NB4 (cell line): Measurements from ENCODE around the gene SRRM2.

Source experiments
- MYC ChIP-seq: IDR thresholded peaks from 2 replicates; pipeline ENCODE4 v1.6.1; 2011; ENCODE audit warnings: low read depth, low read length
- POLR2A ChIP-seq: IDR thresholded peaks from 2 replicates; pipeline ENCODE4 v1.6.1; 2011; ENCODE audit warnings: mild to moderate bottlenecking; ENCODE audit not compliant: insufficient read length; ENCODE audit errors: extremely low read depth
- TF ChIP-seq, protein P1 (sequence below): IDR thresholded peaks from one replicate; pipeline ENCODE4 v1.5.1; 2012; ENCODE audit warnings: low read depth, low read length
- TF ChIP-seq, protein P2 (sequence below): IDR thresholded peaks from 2 replicates; pipeline ENCODE4 v1.6.1; 2011; ENCODE audit warnings: low read depth, low read length

DNA sequence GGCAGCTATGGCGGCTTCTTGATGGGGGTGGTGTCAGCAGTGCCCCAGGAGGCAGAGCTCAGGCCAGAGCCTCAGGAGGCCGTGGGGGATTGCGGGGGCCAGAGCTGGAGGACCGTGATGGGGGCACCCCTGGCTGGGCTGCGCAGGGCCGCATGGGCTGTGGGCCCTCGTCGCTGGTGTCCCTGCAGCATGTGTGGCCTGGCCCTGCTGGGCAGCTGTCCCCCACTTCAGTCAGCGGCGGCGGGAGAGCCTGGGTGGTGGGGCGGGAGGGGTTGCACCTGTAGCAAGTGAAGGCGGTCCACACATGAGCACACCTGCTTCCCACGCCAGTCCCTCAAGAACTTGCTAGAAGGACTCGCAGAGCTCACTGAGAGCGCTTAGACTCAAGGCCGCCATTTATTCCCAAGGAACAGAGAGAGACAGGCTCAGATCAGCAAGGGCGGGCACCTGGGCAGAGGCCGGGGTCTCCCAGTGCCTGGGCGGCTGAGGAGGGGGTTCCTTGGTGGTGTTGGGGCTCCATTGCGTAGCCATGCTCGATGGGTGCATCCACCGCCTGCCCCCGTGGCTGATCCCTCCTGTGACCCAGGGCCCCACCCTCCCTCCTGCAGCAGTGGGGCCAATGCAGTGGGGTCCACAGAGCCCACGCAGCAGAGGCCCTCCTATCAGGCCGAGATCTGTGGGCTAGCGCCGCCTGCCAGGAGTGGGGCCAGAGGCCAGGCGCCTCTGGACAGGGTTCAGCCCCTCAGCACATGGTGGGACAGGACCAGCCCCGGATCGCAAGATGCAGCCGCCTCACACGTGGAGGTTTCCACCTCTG lies 48.1 kb upstream of the SRRM2 start:
- TF ChIP-seq POLR2A: no peak
- TF ChIP-seq, protein P1, sequence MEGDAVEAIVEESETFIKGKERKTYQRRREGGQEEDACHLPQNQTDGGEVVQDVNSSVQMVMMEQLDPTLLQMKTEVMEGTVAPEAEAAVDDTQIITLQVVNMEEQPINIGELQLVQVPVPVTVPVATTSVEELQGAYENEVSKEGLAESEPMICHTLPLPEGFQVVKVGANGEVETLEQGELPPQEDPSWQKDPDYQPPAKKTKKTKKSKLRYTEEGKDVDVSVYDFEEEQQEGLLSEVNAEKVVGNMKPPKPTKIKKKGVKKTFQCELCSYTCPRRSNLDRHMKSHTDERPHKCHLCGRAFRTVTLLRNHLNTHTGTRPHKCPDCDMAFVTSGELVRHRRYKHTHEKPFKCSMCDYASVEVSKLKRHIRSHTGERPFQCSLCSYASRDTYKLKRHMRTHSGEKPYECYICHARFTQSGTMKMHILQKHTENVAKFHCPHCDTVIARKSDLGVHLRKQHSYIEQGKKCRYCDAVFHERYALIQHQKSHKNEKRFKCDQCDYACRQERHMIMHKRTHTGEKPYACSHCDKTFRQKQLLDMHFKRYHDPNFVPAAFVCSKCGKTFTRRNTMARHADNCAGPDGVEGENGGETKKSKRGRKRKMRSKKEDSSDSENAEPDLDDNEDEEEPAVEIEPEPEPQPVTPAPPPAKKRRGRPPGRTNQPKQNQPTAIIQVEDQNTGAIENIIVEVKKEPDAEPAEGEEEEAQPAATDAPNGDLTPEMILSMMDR: no peak
- TF ChIP-seq, protein P2, sequence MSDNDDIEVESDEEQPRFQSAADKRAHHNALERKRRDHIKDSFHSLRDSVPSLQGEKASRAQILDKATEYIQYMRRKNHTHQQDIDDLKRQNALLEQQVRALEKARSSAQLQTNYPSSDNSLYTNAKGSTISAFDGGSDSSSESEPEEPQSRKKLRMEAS: no peak
- no peak for TF ChIP-seq MYC
